HG02571 (cell line): ENCODE data around the gene NUDT19.
"Not testable (repeated sequence)": the region's sequence is repeated elsewhere in the genome, so short reads cannot be mapped to it uniquely, and the experiment has no call there.

Experiments
- ATAC-seq: cut with Tn5 transposase; IDR thresholded peaks from one replicate; pipeline ENCODE4 v1.9.1; 2021; ENCODE audit warnings: mild to moderate bottlenecking, moderate library complexity; ENCODE audit not compliant: unreplicated experiment

NUDT19 gene

GRCh38 chr19:32708457-32708856, 16.8 kb downstream of the NUDT19 start:
- no peak for ATAC-seq

- no peak for ATAC-seq
These were observed 17.4 kb downstream of the NUDT19 start for GRCh38 chr19:32709032-32709431.

- no peak for ATAC-seq
These were observed 20.1 kb downstream of the NUDT19 start for GRCh38 chr19:32711747-32712146.

GRCh38 chr19:32716203-32716602, 24.6 kb downstream of the NUDT19 start:
- not testable (repeated sequence) for ATAC-seq

GRCh38 chr19:32717496-32717895, 25.9 kb downstream of the NUDT19 start:
- ATAC-seq: no peak

GRCh38 chr19:32718286-32718685, 26.7 kb downstream of the NUDT19 start:
- ATAC-seq: no peak

- no peak for ATAC-seq
These were observed 28.0 kb downstream of the NUDT19 start, which contains the start of gene TDRD12 for GRCh38 chr19:32719611-32720059. TSS of gene TDRD12 (plus strand) at chr19:32719767. CDS start at chr19:32720073, 306 bp downstream.

GRCh38 chr19:32720216-32720935, 28.8 kb downstream of the NUDT19 start:
- no peak for ATAC-seq

GRCh38 chr19:32720936-32721250, 29.3 kb downstream of the NUDT19 start:
- ATAC-seq: no peak

- ATAC-seq: no peak
These were observed 44.3 kb downstream of the NUDT19 start for GRCh38 chr19:32735936-32736335.

GRCh38 chr19:32743021-32743420, 51.4 kb downstream of the NUDT19 start:
- no peak for ATAC-seq

- ATAC-seq: no peak
These were observed 51.8 kb downstream of the NUDT19 start for GRCh38 chr19:32743447-32743846.

- no peak for ATAC-seq
These were observed 53.1 kb downstream of the NUDT19 start for GRCh38 chr19:32744555-32745325.

GRCh38 chr19:32745594-32746251, 54.1 kb downstream of the NUDT19 start:
- ATAC-seq: not testable (repeated sequence)

- ATAC-seq: not testable (repeated sequence)
These were observed 55.1 kb downstream of the NUDT19 start for GRCh38 chr19:32746631-32747196.

- ATAC-seq: no peak
These were observed 56.9 kb downstream of the NUDT19 start for GRCh38 chr19:32748497-32748896.

- ATAC-seq: no peak
These were observed 57.3 kb downstream of the NUDT19 start for GRCh38 chr19:32748948-32749347.

GRCh38 chr19:32749361-32749760, 57.7 kb downstream of the NUDT19 start:
- no peak for ATAC-seq

- ATAC-seq: no peak
These were observed 58.9 kb downstream of the NUDT19 start for GRCh38 chr19:32750441-32751055.

GRCh38 chr19:32751066-32751465, 59.4 kb downstream of the NUDT19 start:
- ATAC-seq: no peak

GRCh38 chr19:32757189-32757588, 65.6 kb downstream of the NUDT19 start:
- ATAC-seq: no peak
